Keratinocyte (primary cell): Measurements from ENCODE around the gene CCNL2. TPM values are rescaled to one million over a fixed set of nuclear protein-coding genes. Genes with fewer than 3 reads are reported as not detected.

ENCODE experiments used
- DNase-seq: peaks from one replicate; pipeline ENCODE4 v3.0.0-alpha.2; 2011; ENCODE audit warnings: low read depth, missing footprints, low spot score
- FAIRE-seq: peaks from 2 replicates; lab custom pipeline; 2011; peaks lifted over from hg19 to GRCh38; lab: Jason Lieb, UNC
- H2AFZ ChIP-seq: 2 replicates; pipeline ENCODE4 v1.6.0; 2012; ENCODE audit warnings: low read length, control low read depth, inconsistent platforms; ENCODE audit not compliant: control insufficient read depth
- H3K27ac ChIP-seq: 2 replicates; pipeline ENCODE4 v1.5.1; 2011; ENCODE audit warnings: low read length; ENCODE audit not compliant: control insufficient read depth, insufficient read depth
- H3K27me3 ChIP-seq: 3 replicates; pipeline ENCODE4 v1.6.0; 2011; ENCODE audit warnings: low read length; ENCODE audit not compliant: control insufficient read depth, insufficient read depth; ENCODE audit errors: extremely low read depth
- H3K36me3 ChIP-seq, 2 experiments: 2 replicates in 1 of 2; 3 replicates in 1 of 2; pipeline ENCODE4 v1.5.1; 2011; ENCODE audit warnings: low read length in 2 of 2, mild to moderate bottlenecking in 1 of 2; ENCODE audit not compliant: control insufficient read depth in 2 of 2, insufficient read depth in 2 of 2; ENCODE audit errors: extremely low read depth in 1 of 2
- H3K4me1 ChIP-seq: 3 replicates; pipeline ENCODE4 v1.5.1; 2011; ENCODE audit warnings: low read length; ENCODE audit not compliant: control insufficient read depth, insufficient read depth; ENCODE audit errors: extremely low read depth
- H3K4me2 ChIP-seq: 3 replicates; pipeline ENCODE4 v1.6.0; 2011; ENCODE audit warnings: low read depth, low read length; ENCODE audit not compliant: control insufficient read depth, insufficient read depth; ENCODE audit errors: extremely low read depth
- H3K4me3 ChIP-seq, 3 experiments: fragments of 200-600 bp in 1 of 3; sonication (generic) in 1 of 3; 2 replicates in 2 of 3; 3 replicates in 1 of 3; pipeline ENCODE4 v1.5.1; 2011 to 2016; ENCODE audit warnings: low read length in 3 of 3, mild to moderate bottlenecking in 3 of 3, control low read depth in 2 of 3, inconsistent platforms in 1 of 3, low read depth in 1 of 3, mixed read lengths in 1 of 3, mixed run types in 1 of 3, moderate library complexity in 1 of 3; ENCODE audit not compliant: control insufficient read depth in 2 of 3, insufficient read depth in 2 of 3; ENCODE audit errors: extremely low read depth in 1 of 3
- H3K79me2 ChIP-seq: 2 replicates; pipeline ENCODE4 v1.6.0; 2012; ENCODE audit warnings: low read length; ENCODE audit not compliant: control insufficient read depth, insufficient read depth
- H3K9ac ChIP-seq: 3 replicates; pipeline ENCODE4 v1.6.0; 2011; ENCODE audit warnings: low read length; ENCODE audit not compliant: control insufficient read depth, insufficient read depth; ENCODE audit errors: extremely low read depth
- H3K9me1 ChIP-seq: 3 replicates; pipeline ENCODE4 v1.6.0; 2011; ENCODE audit warnings: low read length; ENCODE audit not compliant: control insufficient read depth, insufficient read depth; ENCODE audit errors: extremely low read depth
- H3K9me3 ChIP-seq: 2 replicates; pipeline ENCODE4 v1.5.1; 2012; ENCODE audit warnings: low read depth, low read length; ENCODE audit not compliant: control insufficient read depth
- H4K20me1 ChIP-seq: 3 replicates; pipeline ENCODE4 v1.6.0; 2011; ENCODE audit warnings: low read length; ENCODE audit not compliant: control insufficient read depth, insufficient read depth; ENCODE audit errors: extremely low read depth
- CTCF ChIP-seq, 3 experiments: IDR thresholded peaks in 1 of 3; conservative IDR thresholded peaks in 1 of 3; optimal IDR thresholded peaks in 1 of 3; 2 replicates in 2 of 3; 3 replicates in 1 of 3; pipeline versions ENCODE3 to v1.5.1; 2011; ENCODE audit warnings: low read length in 3 of 3, mild to moderate bottlenecking in 3 of 3, moderate library complexity in 2 of 3, control low read depth in 1 of 3, inconsistent platforms in 1 of 3; ENCODE audit not compliant: insufficient read depth in 2 of 3; ENCODE audit errors: extremely low read depth in 1 of 3
- EZH2 ChIP-seq: IDR thresholded peaks from one replicate; pipeline ENCODE4 v1.6.1; 2012; ENCODE audit warnings: inconsistent platforms, mild to moderate bottlenecking, low read length, moderate library complexity
- dilution Hi-C: fragments of 300-500 bp; cut with MboI; formaldehyde crosslinking; loops from one replicate; pipeline ENCODE4 v1.7.0; 2020; ENCODE audit warnings: low sequenced_read_pairs; ENCODE audit not compliant: extremely low pct_ligation_motif_present
- polyA plus RNA-seq, 5 experiments: library from polyadenylated mRNA; depleted of rRNA in 3 of 5; stranded (reverse) in 3 of 5; stranded (forward) in 1 of 5; unstranded in 1 of 5; fragments of >200 nt; gene quantifications; 1 replicate in 1 of 5; 2 replicates in 3 of 5; 3 replicates in 1 of 5; pipeline versions ENCODE4 v1.2.1 to v1.2.3, GENCODE V29; 2011 to 2012; ENCODE audit warnings: missing spikeins in 2 of 5, low read depth in 1 of 5, low replicate concordance in 1 of 5

CCNL2 gene
- polyA plus RNA-seq, 1 donor (not counting 4 experiments of a cell fraction or from before 2014, with no cell fraction given) = 140 TPM

GRCh38 chr1:1400576-1401456 lies 1.7 kb upstream of the CCNL2 start:
- Histone ChIP-seq H3K9me3 (no peaks in the 10 kb centered on the region), H3K36me3 (peaks cover 35 to 43% of the 10 kb centered on the region in 2 experiments), H3K9ac (peak overlapping the region; percentile 90), H2AFZ (no peak overlapping the region), H4K20me1 (peaks cover 7% of the 10 kb centered on the region), H3K4me1 (peaks cover 39% of the 10 kb centered on the region), H3K27me3 (no peaks in the 10 kb centered on the region), H3K27ac (no peak overlapping the region), H3K4me2 (peak overlapping the region; percentile 88), H3K79me2 (peaks cover 66% of the 10 kb centered on the region), H3K4me3 (peak overlapping the region; percentile 88 to 94 (median 92)), H3K9me1 (no peaks in the 10 kb centered on the region)
- dilution Hi-C loops = no loop called here
- no peak for DNase-seq
- TF ChIP-seq EZH2 (no peak), CTCF (optimal IDR thresholded peaks at IDR 0.05 in 1 of 3, IDR thresholded peaks at IDR 0.05 in 1 of 3, conservative IDR thresholded peaks at IDR 0.05 in 1 of 3; ENCODE audit: extremely low read depth in 1 of 3, insufficient read depth in 2 of 3, low read length in 3 of 3) (no peak)
- FAIRE-seq = no peak

- H3K79me2 ChIP-seq = peaks cover 66% of the 10 kb centered on the region
- peak overlapping the region; percentile 88 for H3K4me2 ChIP-seq
- no peak for FAIRE-seq
- dilution Hi-C loops = no loop called here
- no peaks in the 10 kb centered on the region for H3K9me3 ChIP-seq
- no peaks in the 10 kb centered on the region for H3K9me1 ChIP-seq
- no peaks in the 10 kb centered on the region for H3K27me3 ChIP-seq
- peaks cover 30 to 41% of the 10 kb centered on the region in 2 experiments for H3K36me3 ChIP-seq
- peak overlapping the region; percentile 72 for H3K27ac ChIP-seq
- H3K4me1 ChIP-seq = peaks cover 37% of the 10 kb centered on the region
- TF ChIP-seq CTCF (optimal IDR thresholded peaks at IDR 0.05 in 1 of 3, IDR thresholded peaks at IDR 0.05 in 1 of 3, conservative IDR thresholded peaks at IDR 0.05 in 1 of 3; ENCODE audit: extremely low read depth in 1 of 3, insufficient read depth in 2 of 3, low read length in 3 of 3) (no peak), EZH2 (no peak)
- H3K9ac ChIP-seq = peak overlapping the region; percentile 90
- H3K4me3 ChIP-seq = peak overlapping the region; percentile 88 to 94 (median 92)
- no peak for DNase-seq
- peaks cover 7% of the 10 kb centered on the region for H4K20me1 ChIP-seq
- H2AFZ ChIP-seq = no peak overlapping the region
Measured at GRCh38 chr1:1399872-1400575, 889 bp upstream of the CCNL2 start.
